AG20443 (cell line): ENCODE measurements around the gene SNRK.
"Not testable (repeated sequence)": the region's sequence is repeated elsewhere in the genome, so short reads cannot be mapped to it uniquely, and the experiment has no call there.

Experiments
- DNase-seq: peaks from one replicate; pipeline ENCODE4 v3.0.0; 2012; ENCODE audit warnings: low spot score, mixed read lengths

The SNRK gene

DNA sequence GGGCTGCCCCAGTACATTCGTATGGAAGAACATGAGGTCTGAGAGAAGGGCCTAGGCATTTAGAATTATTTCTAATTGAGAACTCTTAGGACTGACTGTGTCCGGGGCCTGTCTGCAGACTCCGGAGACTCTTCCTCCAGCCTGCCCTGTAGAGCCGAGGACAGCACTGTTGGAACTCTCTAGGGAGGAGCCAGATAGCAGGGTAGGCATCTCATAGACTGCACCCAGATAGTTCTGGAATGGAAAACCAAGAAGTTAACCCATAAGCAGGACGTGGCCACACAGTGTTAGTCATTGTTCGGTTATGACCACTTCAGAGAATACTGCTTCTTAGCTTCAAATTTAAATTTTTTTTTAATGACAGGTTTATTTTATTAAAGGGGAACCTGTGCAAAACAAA lies 59.5 kb downstream of the SNRK start:
- peak; percentile 51 for DNase-seq

DNA sequence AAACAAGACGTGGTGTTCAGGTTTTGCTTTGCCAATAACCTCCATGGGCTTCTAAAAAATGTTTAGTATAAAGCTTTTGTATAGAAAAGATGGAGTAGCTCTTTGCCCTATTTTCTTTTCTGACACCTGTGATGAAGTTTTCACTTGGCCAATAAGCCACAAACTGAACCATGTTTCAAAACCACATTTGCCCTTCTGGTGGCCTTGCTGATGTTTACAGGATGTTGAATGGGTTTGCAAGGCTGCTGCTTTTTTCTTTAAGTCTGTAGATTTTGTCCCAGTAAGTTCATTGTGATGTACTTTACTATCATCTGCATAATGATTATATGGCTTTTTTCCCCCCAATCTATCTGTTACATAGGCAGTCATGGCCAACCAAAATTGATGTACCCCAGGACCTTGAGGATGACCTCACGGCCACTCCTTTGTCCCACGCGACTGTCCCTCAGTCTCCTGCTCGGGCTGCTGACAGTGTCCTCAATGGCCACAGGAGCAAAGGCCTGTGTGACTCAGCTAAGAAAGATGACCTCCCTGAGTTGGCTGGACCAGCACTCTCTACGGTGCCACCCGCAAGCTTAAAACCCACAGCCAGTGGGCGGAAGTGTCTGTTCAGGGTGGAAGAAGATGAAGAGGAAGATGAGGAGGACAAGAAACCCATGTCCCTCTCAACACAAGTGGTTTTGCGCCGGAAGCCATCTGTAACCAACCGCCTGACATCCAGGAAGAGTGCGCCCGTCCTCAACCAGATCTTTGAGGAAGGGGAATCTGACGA lies 60.8 kb downstream of the SNRK start:
- DNase-seq, result no peak

DNA sequence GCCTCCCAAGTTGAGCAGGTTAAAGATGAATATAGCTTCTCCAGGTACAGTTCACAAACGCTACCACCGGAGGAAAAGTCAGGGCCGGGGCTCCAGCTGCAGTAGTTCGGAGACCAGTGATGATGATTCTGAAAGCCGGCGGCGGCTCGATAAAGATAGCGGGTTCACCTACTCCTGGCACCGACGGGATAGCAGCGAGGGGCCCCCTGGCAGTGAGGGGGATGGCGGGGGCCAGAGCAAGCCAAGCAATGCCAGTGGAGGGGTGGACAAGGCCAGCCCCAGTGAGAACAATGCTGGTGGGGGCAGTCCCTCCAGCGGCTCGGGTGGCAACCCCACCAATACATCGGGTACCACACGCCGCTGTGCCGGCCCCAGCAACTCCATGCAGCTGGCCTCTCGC lies 61.4 kb downstream of the SNRK start:
- no peak for DNase-seq

DNA sequence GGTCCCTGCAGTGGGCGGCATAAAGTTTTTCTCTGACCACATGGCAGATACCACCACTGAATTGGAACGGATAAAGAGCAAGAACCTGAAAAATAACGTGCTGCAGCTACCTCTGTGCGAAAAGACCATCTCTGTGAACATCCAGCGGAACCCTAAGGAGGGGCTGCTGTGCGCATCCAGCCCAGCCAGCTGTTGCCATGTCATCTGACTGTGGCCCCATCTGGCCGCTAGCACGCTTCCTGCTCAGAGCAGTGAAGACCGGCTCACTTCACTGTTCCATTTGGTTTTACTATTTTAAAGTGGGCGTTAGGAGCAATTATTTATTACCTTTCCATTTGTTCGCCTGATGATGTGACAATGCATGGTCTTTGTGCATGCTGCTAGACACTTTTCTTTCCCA lies 62.0 kb downstream of the SNRK start:
- DNase-seq, result no peak

DNA sequence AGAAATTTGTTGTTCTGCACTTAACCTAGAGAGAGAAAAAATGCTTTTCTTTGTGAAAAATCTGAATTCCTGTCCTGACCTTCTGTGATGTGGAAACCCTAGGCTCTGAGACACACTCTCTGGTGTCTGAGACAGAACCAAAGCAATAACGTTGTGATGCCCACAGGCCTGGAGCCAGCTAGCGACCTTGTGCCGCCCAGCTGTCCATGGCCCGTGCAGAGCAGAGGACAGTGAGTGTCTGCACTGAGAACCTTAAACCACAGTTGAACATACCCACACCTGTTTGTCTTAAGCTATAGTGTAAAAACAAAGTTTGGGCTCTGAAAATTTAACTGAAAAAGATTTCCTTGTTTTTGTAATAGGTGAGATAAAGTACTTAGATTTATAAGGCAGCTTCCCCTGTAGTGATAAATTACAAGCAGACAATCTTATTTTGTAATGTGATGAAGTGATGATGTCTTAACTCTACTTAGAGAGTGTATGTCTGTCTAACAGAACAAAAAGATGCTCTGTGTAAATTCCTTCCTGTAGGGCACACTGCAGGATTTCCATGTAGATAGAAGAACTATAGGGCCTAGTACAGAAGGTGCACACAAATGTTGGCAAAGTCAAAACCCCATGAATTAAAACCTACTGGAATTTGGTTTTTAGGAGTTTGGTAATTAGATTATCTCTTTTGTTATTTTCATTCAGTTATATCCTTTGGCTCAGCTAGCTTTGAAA lies 62.7 kb downstream of the SNRK start:
- DNase-seq, result no peak

DNA sequence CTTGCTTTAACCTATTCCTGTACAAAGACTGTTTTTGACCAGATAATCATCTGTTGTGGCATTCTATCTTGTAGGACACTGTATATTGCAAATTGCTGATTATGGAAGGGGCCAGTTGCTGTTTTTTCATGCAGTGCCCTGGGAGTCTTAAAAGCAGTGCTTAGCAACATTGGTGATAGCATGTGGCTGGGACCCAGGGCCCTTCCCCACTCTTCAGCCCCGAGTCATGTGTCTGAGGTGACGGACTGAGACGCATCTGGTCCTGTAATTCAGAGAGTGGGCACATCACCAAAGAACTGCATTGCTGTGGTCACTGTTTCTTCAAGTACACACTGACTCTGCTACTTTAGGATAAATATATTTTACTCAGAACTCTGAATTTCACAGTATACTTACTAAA lies 63.4 kb downstream of the SNRK start:
- DNase-seq, result no peak

DNA sequence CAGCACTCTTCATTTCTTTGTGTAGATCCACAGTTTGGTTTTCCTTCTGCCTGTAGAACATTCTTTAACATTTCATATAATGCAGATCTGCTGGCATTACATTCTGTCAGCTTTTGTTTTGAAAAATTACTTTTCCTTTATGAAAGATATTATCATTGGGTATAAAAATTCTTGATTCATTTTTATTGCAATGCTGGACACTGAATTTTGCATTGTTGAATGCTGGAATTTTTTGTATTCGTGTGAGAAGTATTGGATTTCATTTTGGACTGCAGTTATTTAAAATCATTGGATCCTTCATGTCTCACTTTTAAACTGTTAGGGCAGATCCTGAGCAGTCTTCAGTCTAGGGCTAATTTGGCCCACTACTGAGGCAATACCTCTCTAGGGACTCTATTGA lies 67.1 kb downstream of the SNRK start:
- no peak for DNase-seq

DNA sequence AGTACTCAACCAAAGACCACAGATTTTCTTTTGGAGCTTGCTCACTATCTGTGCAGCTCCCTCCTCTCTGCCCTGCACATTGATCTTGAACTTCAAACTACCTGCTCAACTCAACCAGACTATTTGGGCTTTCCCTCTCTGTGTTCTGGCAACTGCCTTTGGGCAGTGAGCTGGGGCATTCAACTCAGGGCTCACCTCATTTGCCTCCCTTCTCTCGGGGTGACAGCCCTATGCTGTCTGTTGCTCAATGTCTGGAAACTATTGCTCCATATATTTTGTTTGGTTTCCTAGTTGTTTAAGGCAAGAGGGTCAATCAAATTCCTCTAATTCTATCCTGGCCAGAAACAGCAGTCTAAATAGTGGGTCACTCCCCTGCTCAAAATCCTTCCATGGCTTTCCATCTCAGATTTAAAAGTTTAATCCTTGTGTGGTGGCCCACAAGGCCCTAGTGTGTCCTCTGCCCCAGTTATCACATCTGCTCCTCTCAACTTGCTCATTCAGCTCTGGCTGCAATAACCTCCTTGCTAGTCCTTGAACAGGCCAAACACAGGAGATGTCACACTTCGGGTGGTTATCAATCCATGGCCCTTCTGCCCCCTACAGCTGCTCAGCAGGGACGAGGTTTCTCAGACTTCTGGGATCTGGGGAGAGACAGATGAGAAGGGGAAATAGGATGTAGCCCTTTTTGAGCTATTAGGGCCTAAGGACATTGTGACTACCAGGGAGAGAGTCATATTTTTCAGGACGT lies 67.8 kb downstream of the SNRK start:
- DNase-seq, result no peak

DNA sequence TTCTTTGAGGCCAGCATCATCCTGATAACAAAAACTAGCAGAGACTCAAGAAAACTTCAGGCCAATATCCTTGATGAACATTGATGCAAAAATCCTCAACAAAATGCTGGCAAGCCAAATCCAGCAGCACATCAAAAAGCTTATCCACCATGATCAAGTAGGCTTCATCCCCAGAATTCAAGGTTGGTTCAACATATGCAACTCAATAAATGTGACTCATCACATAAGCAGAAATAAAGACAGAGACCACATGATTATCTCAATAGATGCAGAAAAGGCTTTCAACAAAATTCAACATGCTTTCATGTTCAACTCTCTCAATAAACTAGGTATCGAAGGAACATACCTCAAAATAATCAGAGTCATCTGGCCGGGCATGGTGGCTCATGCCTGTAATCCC lies 69.7 kb downstream of the SNRK start:
- not testable (repeated sequence) for DNase-seq

DNA sequence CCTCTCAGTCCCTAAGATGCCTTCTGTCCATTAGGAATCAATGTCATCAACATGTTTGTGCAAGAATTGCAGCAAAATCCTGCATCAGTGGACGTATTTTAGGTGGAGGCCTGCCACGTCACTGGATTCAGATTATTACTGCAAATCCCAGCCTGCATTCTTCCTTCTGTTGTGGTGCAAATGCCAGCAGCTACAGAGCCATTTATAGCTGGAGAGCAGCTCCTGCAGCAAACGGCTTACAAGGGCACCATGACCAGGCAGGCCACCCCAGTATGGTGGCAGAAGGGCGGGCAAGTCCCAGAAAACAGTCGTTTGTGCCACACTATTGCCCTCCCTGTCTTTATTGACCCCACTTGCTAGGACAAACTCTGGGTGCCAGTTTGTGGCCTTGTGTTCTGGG lies 74.7 kb downstream of the SNRK start:
- DNase-seq, result no peak

DNA sequence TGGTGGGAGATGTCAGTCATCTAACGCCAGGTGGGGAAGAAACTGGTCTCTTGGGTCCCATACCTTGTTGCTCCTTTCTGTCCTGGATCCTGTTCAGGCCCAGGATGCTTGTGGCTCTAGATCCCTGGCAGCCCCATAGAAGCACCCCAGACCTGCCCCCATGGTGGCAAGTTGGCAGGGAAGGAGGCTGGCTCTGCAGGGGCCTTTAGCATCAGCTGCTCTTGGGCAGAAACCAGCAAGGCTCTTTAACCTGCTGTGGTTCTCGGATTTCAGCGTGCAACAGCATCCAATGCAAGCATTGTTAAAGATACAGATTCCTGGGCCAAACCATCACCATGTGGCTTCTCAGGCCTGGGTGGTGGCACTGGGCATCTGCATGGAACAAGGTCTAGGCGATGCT lies 75.8 kb downstream of the SNRK start:
- DNase-seq, result no peak

DNA sequence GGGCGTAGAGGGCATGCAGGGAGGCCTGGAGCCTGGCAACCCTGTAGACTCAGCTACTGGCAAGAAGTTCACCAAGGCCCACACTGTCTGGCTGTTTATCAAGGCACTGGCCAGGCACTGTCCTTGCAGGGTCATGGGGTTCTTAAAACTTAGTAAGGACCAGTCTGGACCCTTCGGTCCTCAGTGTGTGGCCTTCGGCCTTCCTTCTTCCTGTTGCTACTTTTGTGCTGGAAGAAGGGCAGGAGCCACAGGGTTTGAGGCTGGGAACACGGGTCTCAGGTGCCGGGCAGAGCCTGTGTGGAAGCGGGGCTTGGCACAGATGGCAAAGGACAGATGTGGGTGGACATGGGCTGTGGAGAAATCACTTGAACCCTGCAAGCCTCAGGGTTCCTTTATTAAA lies 76.6 kb downstream of the SNRK start:
- DNase-seq, result no peak

DNA sequence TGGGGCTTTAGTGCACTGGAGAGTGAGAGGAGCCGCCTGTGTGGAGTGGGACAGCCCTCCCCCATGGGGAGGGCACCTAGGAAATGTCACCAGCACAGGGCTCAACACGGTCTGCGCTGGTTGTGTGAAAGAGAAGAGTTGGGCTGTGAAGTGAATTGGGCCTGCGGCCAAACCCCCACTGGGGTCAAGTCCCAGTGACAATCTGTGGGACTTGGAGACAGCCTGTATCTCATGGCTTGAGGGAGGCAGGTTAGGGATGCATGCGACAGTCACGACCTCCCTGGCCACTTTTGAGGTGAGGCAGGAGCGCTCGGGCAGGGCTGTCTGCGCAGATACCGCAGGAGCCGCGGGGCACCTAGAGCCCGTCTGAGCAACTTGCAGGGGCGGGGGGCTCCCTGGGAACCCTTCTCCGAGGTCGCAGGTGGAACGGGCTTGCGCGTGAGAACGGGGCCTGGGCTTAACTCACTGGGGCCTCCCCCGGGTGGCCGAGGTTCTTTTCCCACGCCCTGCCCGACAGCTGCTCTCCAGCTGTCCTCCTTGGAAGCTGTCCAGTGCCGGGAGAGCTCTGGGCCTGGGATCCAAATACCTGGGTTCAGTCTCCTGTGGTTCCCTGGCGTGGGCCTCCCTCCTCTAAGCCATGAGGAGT lies 77.4 kb downstream of the SNRK start:
- peak; percentile 67 for DNase-seq

DNA sequence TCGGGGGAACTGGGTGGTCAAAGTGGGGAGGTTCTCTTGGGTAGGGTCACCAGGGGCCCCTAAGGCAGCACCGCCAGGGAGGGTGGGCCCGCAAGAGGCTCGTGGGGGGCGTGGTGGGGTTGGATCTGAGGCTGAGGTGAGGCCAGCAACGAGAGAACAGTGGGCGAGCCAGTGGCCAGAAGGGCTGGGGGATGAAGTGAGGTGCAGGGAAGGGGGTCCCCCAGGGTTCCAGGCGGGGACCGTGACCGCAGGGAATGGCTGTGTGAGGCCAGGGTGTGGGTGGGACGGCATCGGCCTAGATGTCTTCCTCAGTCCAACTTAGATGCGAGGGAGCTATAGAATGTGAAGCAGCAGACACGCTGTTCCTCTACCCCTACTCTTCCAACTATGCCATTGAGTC lies 78.2 kb downstream of the SNRK start:
- no peak for DNase-seq

DNA sequence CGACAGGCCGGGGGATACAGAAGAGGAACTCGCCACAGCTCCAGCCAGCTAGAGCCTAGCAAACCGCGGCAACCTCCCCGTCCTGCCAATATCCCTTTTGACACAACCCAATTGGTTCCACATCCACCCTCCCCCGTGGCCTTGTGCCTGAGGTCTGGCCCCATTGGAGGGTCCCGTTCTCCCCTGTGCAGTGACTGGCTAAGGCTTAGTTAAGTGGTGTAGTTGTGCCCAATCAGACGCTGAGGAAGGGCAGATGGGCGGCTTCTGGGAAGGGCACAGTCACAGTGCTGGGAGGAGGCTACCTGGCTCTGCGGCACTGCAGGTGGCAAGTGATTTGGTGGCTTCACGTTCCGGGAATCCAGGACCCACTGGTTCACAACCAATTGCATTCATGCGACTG lies 78.6 kb downstream of the SNRK start:
- no peak for DNase-seq

DNA sequence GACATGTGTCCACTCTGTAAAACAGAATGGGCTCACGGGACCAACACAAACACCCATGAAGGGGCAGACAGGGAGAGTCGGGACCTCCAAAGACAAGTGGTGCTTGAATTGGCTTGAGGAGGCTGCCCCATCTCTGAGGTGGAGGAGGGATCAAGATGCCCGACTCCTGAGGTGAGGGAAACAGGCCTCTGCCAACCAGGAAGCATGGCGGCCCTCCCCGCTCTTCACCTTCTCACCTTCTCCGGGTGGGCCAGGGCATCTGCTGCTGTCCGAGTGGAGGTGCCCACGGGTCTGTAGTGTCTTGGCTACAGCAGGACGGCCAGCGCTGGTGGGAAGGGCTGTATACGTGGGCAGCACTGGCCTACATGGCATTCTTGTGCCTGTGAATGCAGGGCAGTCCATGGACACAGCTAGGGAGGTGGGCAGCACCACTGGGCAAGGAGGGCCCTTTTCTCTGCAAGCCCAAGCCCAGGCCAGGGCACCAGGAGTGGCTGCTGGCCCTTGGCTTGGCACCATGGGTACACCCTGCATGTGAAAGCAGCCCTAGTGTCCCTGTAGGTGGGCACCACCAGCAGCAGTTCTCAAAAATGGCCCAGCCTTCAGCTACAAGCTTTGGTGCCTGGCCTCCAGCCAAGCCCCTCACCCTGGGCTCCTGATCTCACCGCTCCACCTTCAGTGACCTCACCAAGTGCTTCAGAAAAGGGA lies 79.4 kb downstream of the SNRK start:
- DNase-seq, result no peak

DNA sequence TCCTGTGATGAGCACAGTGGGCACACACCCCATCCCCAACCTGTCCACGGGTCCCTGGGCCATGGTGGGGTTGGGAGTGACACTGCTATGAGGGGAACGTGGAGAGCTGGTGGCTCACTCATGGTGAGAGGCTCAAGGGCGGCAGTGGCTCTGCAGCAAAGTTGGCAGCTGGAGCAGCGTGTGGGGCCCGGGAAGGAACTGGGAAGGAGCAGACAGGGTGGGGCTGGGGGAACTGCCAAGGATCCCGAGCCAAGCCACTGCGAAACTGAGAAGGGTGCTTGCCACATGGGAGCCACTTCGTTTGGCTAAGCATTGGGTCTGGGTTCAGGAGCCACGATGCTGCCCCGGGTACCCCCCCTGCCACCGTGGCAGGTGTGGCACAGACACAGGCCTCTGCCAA lies 80.1 kb downstream of the SNRK start:
- no peak for DNase-seq

DNA sequence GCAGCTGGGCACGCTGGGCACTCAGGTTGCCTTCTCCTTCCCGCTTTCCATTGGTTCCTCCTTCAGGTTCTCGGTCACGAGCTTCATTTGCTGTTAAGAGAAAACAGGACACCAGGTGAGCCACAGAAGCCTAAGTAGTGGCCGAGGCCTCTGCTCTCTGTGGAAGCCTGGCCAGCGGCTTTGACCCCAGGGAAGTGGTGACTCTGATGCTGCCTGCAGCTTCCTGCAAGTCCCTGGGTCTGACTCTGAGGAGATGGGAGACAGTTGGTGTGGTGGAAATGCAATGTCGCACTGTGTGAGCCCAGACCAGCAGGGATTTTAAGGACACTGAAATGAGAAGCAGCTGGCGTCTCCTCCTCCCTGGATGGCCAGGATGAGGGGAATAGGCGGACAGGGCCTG lies 80.5 kb downstream of the SNRK start:
- DNase-seq, result no peak

DNA sequence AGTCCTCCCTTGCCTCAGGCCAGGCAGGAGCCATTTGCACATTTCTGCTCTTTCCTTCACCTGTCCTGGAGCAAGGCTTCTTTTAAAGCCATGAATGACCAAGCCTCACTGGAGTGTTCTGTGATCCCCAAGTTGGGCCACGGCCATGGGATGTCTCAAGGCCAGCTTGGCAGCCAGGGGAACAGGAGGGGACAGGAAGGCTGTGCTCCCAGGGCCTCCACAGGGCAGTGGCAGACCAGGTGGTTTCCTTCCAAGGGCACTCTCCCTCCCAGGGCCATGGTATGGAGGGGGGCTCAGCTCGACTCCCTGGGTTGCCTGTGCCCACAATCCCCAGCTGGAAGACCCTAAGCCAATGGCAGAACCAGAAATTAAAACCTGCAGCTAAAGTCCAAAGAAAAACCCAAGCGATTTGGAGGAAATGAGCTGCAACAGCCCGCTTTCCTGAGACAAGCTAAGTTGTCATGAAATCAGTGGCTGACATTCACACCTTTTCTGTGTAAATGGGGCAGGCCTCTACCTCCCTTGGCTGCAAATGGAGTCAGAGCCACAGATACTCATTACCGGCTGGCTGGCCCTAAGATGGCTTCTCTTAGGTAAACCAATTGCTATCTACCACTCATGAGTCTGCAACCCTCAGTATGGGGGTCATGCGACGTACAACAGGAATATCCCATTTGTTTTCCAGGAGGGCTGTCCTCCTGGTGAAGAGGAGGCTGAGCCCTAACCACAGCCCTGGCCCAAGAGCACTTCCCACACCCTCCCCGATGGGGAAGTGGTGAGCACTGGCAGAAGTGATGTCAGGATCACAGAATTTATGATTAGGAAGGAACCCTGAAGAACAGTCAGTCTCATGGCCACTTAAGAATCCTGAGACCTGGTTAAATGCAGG lies 83.3 kb downstream of the SNRK start:
- no peak for DNase-seq

DNA sequence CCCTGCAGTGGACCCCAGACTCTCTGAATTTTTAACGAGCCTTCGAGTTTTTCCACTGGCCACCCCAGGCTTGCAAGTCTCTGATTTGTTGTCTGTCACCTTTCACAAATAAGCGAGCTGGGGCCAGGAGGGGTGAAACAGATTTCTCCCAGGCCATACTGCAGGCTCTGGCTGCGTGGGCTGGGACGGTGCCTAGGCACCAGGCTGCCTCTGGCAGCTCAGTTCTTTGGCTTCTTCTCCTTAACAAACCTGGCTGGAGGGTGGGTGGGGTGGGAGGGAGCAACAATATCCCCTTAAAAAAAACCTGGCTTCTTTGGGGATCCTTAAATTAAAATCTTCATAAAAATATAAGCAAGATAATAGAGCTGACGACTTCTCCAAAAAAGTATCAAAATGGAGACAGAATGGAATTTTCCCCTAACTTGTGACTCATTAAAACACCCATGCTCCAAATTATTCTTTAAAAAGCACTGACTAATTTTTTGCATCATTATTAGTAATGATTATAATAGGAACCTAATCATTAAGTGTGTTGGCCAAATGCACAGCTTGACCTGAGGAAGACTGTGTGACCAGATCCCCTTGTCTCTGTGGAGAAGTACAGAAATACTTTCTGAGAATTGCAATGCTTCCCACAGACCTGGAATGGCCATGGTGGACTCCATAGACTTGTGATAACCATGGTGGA lies 84.1 kb downstream of the SNRK start:
- no peak for DNase-seq
